GM20000 (cell line): ENCODE data around the gene WDR7.

ENCODE experiments used
- DNase-seq: peaks from one replicate; pipeline ENCODE4 v3.0.0; 2012; ENCODE audit warnings: low spot score
- CTCF ChIP-seq: IDR thresholded peaks from 2 replicates; pipeline ENCODE4 v1.5.1; 2012; ENCODE audit warnings: mild to moderate bottlenecking, control low read depth; ENCODE audit errors: extremely low read depth, missing control alignments

Gene WDR7

GRCh38 chr18:57077005-57077765, 426.0 kb downstream of the WDR7 start:
- DNase-seq: no peak
- no peak for TF ChIP-seq CTCF

GRCh38 chr18:57077786-57078552, 426.8 kb downstream of the WDR7 start:
- peak; percentile 80 for DNase-seq
- no peak for TF ChIP-seq CTCF

GRCh38 chr18:57078614-57079013, 427.5 kb downstream of the WDR7 start:
- no peak for DNase-seq
- TF ChIP-seq CTCF: no peak

- DNase-seq: no peak
- TF ChIP-seq CTCF: no peak
These were observed 429.3 kb downstream of the WDR7 start for GRCh38 chr18:57080479-57080878.

- no peak for TF ChIP-seq CTCF
- no peak for DNase-seq
These were observed 430.7 kb downstream of the WDR7 start for GRCh38 chr18:57081899-57082298.

GRCh38 chr18:57083485-57083884, 432.3 kb downstream of the WDR7 start:
- no peak for TF ChIP-seq CTCF
- DNase-seq: no peak
